Esophagus muscularis mucosa (tissue), 4 donors: ENCODE results near the gene DUSP9.

Experiments
- EP300 ChIP-seq: sonication (generic); formaldehyde crosslinking; IDR thresholded peaks from one replicate; pipeline ENCODE4 v1.6.1; 2017; ENCODE audit warnings: antibody characterized with exemption
- POLR2A ChIP-seq: fragments of 450-650 bp; IDR thresholded peaks from one replicate; pipeline ENCODE4 v1.6.1; 2017; ENCODE audit warnings: antibody characterized with exemption, moderate library complexity, mild to moderate bottlenecking, low read depth
- POLR2AphosphoS5 ChIP-seq, 2 donors: sonication (generic); formaldehyde crosslinking; IDR thresholded peaks; one replicate each; pipeline ENCODE4 v1.6.1; 2017; ENCODE audit warnings: antibody characterized with exemption in 2 of 2
- TF ChIP-seq, protein P1 (sequence below), 3 experiments: fragments of 200-600 bp in 2 of 3; fragments of 450-650 bp in 1 of 3; sonication (generic) in 2 of 3; IDR thresholded peaks; one replicate each; pipeline ENCODE4 v1.5.1; 2017 to 2019; ENCODE audit warnings: antibody characterized with exemption in 3 of 3, mild to moderate bottlenecking in 2 of 3, moderate library complexity in 1 of 3

DNA sequence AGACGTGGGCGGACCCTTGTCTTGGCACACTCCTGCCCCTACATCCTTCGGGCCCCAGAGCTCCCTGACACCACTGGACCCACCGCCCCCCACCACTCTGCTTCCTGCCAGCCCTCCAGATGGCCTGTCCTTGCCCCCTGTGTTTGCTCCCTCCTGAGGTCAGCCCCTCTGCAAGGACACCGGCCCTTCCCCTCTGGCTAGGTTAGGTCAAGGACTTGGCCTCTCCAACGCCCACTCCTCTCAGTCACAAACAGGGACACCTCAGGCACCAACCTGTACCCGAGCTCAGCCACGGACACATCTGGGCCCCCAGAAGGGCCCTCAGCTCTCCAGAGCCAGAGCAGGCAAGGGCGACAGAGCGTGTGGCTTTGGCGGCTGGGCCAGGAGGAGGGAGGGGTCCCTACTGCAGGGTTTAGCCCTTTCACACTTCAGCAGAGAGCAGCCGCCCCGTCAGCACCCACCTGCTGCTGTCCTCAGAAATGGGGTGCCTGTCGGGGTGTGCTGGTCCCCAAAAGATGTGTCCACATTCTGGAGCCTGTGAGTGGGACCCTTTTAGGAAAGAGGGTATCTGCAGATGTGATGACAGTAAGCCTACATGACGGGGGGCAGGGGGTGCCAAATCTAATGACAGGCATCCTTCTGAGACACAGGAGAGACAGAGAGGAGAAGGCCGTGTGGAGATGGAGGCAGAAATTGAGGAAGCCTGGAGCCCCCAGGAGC is 23.5 kb upstream of the DUSP9 start:
- TF ChIP-seq, protein P1, sequence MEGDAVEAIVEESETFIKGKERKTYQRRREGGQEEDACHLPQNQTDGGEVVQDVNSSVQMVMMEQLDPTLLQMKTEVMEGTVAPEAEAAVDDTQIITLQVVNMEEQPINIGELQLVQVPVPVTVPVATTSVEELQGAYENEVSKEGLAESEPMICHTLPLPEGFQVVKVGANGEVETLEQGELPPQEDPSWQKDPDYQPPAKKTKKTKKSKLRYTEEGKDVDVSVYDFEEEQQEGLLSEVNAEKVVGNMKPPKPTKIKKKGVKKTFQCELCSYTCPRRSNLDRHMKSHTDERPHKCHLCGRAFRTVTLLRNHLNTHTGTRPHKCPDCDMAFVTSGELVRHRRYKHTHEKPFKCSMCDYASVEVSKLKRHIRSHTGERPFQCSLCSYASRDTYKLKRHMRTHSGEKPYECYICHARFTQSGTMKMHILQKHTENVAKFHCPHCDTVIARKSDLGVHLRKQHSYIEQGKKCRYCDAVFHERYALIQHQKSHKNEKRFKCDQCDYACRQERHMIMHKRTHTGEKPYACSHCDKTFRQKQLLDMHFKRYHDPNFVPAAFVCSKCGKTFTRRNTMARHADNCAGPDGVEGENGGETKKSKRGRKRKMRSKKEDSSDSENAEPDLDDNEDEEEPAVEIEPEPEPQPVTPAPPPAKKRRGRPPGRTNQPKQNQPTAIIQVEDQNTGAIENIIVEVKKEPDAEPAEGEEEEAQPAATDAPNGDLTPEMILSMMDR (IDR thresholded peaks at IDR 0.05) = no peak
- TF ChIP-seq POLR2AphosphoS5 (IDR thresholded peaks at IDR 0.05) (no peak), POLR2A (no peak), EP300 (no peak)
